Measurements from ENCODE around the gene NPL.

NPL gene

DNA sequence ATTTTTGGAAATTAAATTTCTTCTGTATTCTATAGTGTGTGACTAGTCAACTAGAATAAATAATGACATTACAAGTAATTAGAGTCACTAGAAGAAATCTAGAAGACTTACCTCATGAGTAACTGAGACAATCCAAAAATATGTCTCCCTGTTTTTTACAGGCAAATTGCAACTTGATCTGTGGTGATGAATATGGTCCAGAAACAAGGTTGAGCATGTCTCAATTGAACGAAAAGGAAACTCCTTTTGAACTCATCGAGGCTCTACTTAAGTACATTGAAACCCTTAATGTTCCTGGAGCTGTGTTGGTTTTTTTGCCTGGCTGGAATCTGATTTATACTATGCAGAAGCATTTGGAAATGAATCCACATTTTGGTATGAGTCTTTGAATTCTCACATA, 86.3 kb downstream of the NPL start:
- DNase-seq = no peak

DNA sequence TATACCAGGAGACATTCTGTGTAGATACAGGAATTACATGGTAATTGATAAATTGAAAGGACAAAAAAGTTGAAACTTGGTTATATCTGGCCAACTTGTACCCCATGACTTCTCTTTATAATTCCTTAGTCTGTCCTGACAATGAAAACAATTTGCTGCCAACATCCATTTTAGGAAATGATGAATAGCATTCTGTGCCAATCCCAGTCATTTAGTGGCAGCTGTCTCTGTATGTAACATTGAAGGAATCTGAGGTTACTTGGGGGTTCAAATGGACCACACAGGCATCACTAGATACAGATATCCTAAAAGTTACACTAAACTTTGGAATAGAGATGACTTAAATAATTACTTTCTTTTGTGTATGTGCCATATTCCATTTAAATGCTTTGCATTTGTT, 87.8 kb downstream of the NPL start:
- DNase-seq = no peak

DNA sequence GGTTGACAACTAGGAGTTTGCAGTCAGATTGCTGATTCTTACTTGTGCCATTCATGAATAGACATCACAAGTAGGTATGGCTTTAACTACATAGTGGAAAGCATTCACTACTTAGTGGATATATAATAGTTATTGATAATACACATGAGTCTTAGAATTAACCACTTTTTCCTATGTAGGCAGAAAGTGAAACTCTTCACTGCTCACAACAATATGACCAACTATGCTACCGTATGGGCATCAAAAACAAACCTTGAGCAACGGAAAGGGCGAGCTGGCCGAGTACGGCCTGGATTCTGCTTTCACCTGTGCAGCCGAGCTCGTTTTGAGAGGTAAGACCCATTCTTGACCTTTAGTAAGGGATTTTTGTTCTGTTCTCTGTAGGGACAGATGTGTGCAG, 88.3 kb downstream of the NPL start:
- DNase-seq = no peak

All from 8988T (cell line).